HUES6 (cell line): ENCODE results near the gene MYO1B.

Experiments
- H3K27ac ChIP-seq: 2 replicates; pipeline ENCODE4 v1.7.0; 2013; ENCODE audit warnings: low read depth, mild to moderate bottlenecking, low read length, inconsistent platforms
- H3K27me3 ChIP-seq: 2 replicates; pipeline ENCODE4 v1.6.1; 2013; ENCODE audit warnings: low read length; ENCODE audit not compliant: control insufficient read depth, insufficient read depth
- H3K36me3 ChIP-seq: 2 replicates; pipeline ENCODE4 v1.6.1; 2013; ENCODE audit warnings: low read length; ENCODE audit not compliant: control insufficient read depth, insufficient read depth
- H3K4me1 ChIP-seq: 2 replicates; pipeline ENCODE4 v1.6.1; 2013; ENCODE audit warnings: low read length; ENCODE audit not compliant: control insufficient read depth, insufficient read depth
- H3K4me3 ChIP-seq: 2 replicates; pipeline ENCODE4 v1.5.1; 2013; ENCODE audit warnings: low read depth, low read length
- H3K9ac ChIP-seq: one replicate; pipeline ENCODE4 v1.6.1; 2013; ENCODE audit warnings: mild to moderate bottlenecking, low read length
- H3K9me3 ChIP-seq: 2 replicates; pipeline ENCODE4 v1.6.1; 2013; ENCODE audit warnings: low read depth, low read length; ENCODE audit not compliant: control insufficient read depth, insufficient read depth

Gene MYO1B

DNA sequence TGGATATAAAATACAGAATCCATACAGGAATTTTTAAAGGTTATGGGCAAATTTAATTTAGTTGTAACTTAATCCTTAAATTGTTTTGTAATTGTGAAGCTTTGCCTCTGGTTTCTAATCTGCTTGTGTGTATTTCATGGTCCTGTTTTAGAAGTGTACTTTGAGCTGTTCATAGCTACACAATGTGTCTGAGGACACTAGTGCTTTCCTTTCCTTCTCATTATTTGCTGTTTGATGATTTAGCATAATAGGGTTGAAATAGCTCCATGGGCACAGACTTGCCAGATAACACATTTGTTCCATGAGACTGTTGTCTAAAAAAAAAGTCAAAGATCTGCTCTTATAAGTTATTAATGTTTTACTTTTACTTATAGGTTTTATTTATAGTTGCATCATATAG lies 134.2 kb downstream of the MYO1B start:
- Histone ChIP-seq H3K9me3 (no peaks in the 10 kb centered on the region), H3K9ac (no peak overlapping the region), H3K4me3 (no peak overlapping the region), H3K36me3 (peaks cover 24% of the 10 kb centered on the region), H3K4me1 (peaks cover 8% of the 10 kb centered on the region), H3K27me3 (no peaks in the 10 kb centered on the region), H3K27ac (no peak overlapping the region)

DNA sequence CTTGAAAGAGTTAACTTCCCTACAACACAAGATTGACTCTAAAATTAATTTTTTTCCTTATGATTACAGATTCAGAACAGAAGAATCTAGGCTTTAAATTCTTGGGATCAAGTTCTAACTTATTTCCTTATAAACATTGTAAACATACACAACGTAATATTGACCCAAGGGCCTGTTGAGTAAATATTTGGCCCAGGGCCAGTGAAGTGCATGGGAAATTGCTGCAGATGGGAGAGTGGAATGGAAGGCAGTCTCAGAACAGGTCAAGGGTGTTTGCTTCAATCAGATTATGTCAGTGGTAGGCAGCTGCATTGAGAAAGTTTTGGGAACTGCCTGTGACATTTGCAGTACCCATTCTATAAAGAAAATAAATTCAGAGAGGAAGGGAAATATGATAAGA lies 137.6 kb downstream of the MYO1B start:
- H3K9ac ChIP-seq, result no peak overlapping the region
- H3K9me3 ChIP-seq, result no peaks in the 10 kb centered on the region
- no peak overlapping the region for H3K4me3 ChIP-seq
- no peak overlapping the region for H3K27ac ChIP-seq
- no peaks in the 10 kb centered on the region for H3K27me3 ChIP-seq
- no peaks in the 10 kb centered on the region; the same call in 1 of the 2 replicates for H3K4me1 ChIP-seq
- peaks cover 53% of the 10 kb centered on the region for H3K36me3 ChIP-seq

DNA sequence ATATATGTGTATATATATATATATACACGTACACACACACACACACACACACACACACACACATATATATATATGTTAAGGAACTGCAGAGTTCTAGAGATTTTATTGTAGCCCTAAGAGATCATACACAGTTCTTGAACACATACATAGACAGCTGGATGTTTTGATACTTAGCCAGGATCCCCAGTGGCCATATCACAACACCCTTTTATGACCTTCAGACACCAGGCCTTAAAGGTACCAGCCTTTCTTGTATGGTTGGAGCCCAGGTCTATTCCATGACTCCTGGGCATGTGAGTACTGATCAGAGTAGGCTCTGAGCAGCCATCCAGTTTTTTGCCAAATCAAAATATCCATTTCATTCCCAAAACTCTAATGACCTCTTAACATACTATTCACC lies 138.3 kb downstream of the MYO1B start:
- Histone ChIP-seq H3K27ac (no peak overlapping the region), H3K36me3 (peaks cover 59% of the 10 kb centered on the region), H3K9ac (no peak overlapping the region), H3K4me1 (no peaks in the 10 kb centered on the region), H3K4me3 (no peak overlapping the region), H3K9me3 (no peaks in the 10 kb centered on the region), H3K27me3 (no peaks in the 10 kb centered on the region)

DNA sequence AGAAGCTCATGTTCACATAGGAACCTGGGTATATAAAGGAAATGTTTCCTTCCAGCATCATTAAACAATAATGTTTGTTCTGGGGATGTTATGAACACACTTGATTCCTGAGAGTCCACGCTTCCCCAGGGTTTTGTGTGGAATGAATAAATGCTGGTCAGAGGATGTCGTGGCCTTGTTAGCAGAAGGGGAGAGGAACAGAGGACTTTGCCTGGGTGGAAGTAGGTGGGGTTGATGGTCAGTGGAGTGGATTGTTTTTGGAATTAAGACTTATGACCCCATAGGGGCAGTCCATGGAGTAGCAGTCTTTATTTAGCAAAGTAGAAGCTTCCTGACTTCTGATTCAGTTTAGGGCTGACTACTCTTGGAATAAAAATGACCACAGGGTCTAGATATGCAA lies 139.6 kb downstream of the MYO1B start:
- peaks cover 70% of the 10 kb centered on the region for H3K36me3 ChIP-seq
- H3K9ac ChIP-seq, result no peak overlapping the region

DNA sequence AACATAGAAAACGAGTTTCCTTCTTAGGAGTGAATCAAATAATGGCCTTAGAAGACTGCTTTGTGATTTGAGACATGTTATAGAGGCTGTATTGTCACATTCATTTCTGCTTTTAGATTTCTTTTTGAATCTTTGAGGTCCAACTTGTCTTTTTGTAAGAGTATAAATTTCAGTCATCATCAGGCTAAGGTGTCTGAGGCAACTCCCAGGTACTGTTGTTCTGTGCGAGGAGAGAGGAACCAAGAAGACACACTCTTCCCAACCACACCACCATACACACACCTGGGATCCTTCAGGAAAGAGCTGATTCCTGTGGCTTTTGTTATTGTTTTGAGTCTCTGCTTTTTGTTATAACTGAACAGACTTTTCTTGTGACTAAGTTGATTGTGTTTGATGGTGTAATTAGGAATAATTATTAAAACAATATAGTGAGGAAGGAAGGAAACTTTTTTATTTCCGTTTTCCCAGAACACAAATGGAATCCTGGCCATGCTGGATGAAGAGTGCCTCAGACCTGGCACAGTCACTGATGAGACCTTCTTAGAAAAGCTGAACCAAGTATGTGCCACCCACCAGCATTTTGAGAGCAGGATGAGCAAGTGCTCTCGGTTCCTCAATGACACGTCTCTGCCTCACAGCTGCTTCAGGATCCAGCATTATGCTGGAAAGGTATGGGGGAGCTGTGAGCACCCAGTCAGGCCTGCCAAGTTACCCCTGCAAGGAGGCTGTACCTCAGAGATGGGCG lies 140.4 kb downstream of the MYO1B start:
- Histone ChIP-seq H3K9ac (no peak overlapping the region), H3K4me1 (no peaks in the 10 kb centered on the region), H3K36me3 (peaks cover 78% of the 10 kb centered on the region), H3K9me3 (no peaks in the 10 kb centered on the region), H3K4me3 (no peak overlapping the region), H3K27ac (no peak overlapping the region), H3K27me3 (no peaks in the 10 kb centered on the region)

More for the DNA sequence above, 139.6 kb downstream of the MYO1B start:
- Histone ChIP-seq H3K27ac (no peak overlapping the region), H3K27me3 (no peaks in the 10 kb centered on the region), H3K4me3 (no peak overlapping the region), H3K4me1 (no peaks in the 10 kb centered on the region), H3K9me3 (no peaks in the 10 kb centered on the region)

DNA sequence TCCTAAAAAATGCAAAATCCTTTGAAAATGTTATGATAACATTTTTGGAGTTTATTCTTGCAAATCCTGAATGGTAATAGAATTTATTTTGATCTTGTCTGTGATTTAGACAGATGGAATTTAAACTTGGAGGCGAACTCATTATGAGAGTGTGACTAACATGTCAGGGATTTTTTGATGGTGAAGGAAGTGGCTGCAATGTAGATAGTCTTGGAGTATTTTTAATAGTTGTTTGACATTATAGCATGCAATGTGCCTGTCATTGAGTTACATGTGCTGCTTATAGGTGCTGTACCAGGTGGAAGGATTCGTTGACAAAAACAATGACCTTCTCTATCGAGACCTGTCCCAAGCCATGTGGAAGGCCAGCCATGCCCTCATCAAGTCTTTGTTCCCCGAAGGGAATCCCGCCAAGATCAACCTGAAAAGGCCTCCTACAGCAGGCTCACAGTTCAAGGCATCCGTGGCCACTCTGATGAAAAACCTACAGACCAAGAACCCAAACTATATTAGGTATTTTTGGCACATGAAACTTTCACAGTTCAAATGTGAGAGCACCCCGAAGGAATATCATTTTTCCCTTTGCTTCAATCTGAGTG lies 141.8 kb downstream of the MYO1B start:
- H3K9ac ChIP-seq, result no peak overlapping the region
- H3K27ac ChIP-seq, result no peak overlapping the region
- no peaks in the 10 kb centered on the region for H3K4me1 ChIP-seq
- no peaks in the 10 kb centered on the region for H3K27me3 ChIP-seq
- H3K4me3 ChIP-seq, result no peak overlapping the region
- H3K36me3 ChIP-seq, result peaks cover 88% of the 10 kb centered on the region
- no peaks in the 10 kb centered on the region for H3K9me3 ChIP-seq

DNA sequence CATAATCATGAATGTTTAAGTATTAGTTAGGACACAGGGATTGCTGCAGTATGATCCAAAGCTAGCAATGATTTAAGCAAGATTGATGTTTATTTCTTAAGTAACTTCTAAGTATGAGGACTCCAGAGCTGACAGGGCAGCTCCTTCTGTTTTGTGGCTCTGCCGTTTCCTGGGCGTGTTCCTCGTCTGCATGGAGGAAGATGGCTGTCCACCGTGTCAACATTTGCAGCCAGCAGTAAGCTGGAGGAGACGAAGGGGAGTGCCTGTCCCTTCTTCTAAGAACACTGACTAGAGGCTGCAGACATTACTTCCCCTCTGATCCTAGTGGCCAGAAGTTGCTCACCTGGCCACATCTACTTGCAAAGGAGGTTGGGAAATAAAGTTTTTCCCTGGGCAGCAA lies 144.1 kb downstream of the MYO1B start:
- Histone ChIP-seq H3K4me1 (no peaks in the 10 kb centered on the region), H3K27ac (no peak overlapping the region), H3K9ac (no peak overlapping the region), H3K4me3 (no peak overlapping the region), H3K27me3 (no peaks in the 10 kb centered on the region), H3K9me3 (no peaks in the 10 kb centered on the region), H3K36me3 (peaks cover 91% of the 10 kb centered on the region)

DNA sequence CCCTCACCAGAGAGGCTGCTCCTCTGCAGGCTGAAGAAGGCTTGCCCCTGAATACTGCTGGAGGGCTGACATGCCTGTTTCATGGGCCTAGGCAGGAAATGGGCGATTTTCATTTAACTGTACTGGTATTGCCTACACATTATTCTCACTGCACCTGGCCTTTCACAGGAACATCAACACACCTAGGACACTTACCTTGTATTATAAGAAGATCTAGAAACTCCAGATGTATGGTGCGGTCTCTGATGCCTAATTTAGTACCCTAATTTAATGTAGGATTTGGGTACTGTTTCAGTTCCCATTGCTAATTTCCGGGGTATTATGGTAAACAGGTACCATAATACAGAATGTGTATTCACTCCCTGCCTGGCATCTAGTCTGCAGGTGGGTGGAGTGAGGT lies 146.0 kb downstream of the MYO1B start:
- no peak overlapping the region for H3K27ac ChIP-seq
- no peaks in the 10 kb centered on the region for H3K4me1 ChIP-seq
- no peaks in the 10 kb centered on the region for H3K27me3 ChIP-seq
- no peak overlapping the region for H3K9ac ChIP-seq
- no peak overlapping the region for H3K4me3 ChIP-seq
- H3K36me3 ChIP-seq, result peaks cover 92% of the 10 kb centered on the region
- H3K9me3 ChIP-seq, result no peaks in the 10 kb centered on the region

DNA sequence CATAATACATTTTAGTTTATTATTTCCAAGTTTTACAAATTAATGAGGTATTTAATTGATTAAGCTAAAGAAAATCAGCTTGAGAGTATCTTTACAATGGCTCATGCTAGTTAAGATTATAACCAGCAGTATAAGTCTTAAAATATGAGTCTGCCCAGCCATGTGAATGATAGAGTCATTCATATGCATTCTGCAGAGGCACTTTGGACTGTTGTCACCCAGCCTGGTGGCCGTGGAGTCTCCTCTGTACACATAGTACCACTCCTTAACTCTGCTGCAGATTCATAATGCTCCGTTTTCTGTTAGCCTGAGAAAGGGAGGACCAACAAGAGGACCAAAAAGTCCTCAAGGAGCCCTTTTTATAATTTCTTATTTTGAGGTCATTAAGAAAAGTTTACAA lies 148.8 kb downstream of the MYO1B start:
- Histone ChIP-seq H3K4me3 (no peak overlapping the region), H3K9ac (no peak overlapping the region), H3K27me3 (no peaks in the 10 kb centered on the region), H3K27ac (no peak overlapping the region), H3K9me3 (peaks cover 3% of the 10 kb centered on the region; the same call in 1 of the 2 replicates), H3K36me3 (peaks cover 79% of the 10 kb centered on the region), H3K4me1 (no peaks in the 10 kb centered on the region)

DNA sequence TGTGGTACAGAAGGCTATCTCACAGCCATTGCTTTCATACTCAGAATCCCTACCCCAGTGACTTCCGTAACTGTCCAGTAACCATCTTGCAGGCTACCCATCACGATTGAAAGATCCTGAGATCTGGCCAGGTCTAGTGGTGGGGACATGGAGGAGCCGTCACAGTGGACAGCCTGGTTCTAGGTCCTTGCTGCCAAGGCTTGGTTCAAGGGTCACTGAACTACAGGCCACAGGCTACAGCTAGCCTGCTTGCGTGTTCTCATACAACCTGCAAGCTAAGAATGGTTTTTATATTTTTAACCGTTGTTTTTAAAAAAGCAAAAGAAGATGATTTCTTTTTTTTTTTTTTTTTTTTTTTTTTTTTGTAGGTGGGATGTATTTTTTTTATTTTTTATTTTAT lies 151.6 kb downstream of the MYO1B start:
- Histone ChIP-seq H3K4me1 (peaks cover 13% of the 10 kb centered on the region), H3K36me3 (peaks cover 72% of the 10 kb centered on the region), H3K9ac (no peak overlapping the region), H3K9me3 (peaks cover 3% of the 10 kb centered on the region; the same call in 1 of the 2 replicates), H3K4me3 (no peak overlapping the region), H3K27me3 (no peaks in the 10 kb centered on the region), H3K27ac (no peak overlapping the region)

DNA sequence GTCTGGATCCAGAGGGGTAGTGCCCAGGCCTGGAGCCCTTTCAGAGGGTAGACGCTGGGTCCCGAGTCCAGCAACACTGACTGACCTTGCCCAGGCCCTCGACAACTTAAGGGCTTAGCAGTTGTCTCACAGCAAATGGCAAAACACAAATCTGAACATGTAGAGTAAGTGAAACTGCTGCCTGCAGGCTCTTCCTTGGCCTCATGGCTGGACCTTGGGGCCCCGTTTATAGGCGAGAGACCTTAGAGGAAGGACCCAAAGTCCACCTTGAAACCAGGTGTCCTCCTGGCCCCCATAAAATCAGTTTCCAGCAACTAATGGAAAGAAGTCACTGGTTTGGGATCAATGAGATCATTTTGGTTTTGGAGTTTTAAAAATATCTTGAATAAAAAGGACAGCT lies 154.4 kb downstream of the MYO1B start:
- H3K36me3 ChIP-seq, result peaks cover 69% of the 10 kb centered on the region
- H3K4me3 ChIP-seq, result no peak overlapping the region
- peaks cover 3% of the 10 kb centered on the region; the same call in 1 of the 2 replicates for H3K9me3 ChIP-seq
- no peak overlapping the region for H3K27ac ChIP-seq
- peaks cover 13% of the 10 kb centered on the region for H3K4me1 ChIP-seq
- no peaks in the 10 kb centered on the region for H3K27me3 ChIP-seq
- H3K9ac ChIP-seq, result no peak overlapping the region
